Prostate gland (tissue), 2 donors: ENCODE results near the gene HYAL2.

ENCODE experiments used
- CTCF ChIP-seq, 4 experiments: fragments of 200-600 bp in 2 of 4; fragments of 450-650 bp in 2 of 4; sonication (generic) in 2 of 4; IDR thresholded peaks; 1 replicate in 3 of 4; 2 replicates in 1 of 4; pipeline ENCODE4 v1.5.1; 2016 to 2019; ENCODE audit warnings: antibody characterized with exemption in 4 of 4, mild to moderate bottlenecking in 2 of 4, moderate library complexity in 2 of 4
- POLR2A ChIP-seq: fragments of 450-650 bp; IDR thresholded peaks from one replicate; pipeline ENCODE4 v1.6.1; 2016; ENCODE audit warnings: antibody characterized with exemption, mild to moderate bottlenecking
- POLR2AphosphoS5 ChIP-seq: sonication (generic); formaldehyde crosslinking; IDR thresholded peaks from one replicate; pipeline ENCODE4 v1.6.1; 2017; ENCODE audit warnings: antibody characterized with exemption

- TF ChIP-seq CTCF (IDR thresholded peaks at IDR 0.05) (no peak), POLR2AphosphoS5 (no peak), POLR2A (no peak)
These were observed 17.1 kb upstream of the HYAL2 start for GRCh38 chr3:50339485-50340146.
